GM19328 (cell line): Measurements from ENCODE around the gene RPP25L.

Experiments used
- ATAC-seq: cut with Tn5 transposase; IDR thresholded peaks from one replicate; pipeline ENCODE4 v1.9.1; 2021; ENCODE audit warnings: mild to moderate bottlenecking, moderate library complexity; ENCODE audit not compliant: unreplicated experiment

The RPP25L gene

GRCh38 chr9:34588671-34589635, 22.9 kb downstream of the RPP25L start:
- no peak for ATAC-seq

GRCh38 chr9:34587271-34587670, 24.6 kb downstream of the RPP25L start:
- ATAC-seq: no peak

GRCh38 chr9:34585946-34586669, 25.8 kb downstream of the RPP25L start:
- no peak for ATAC-seq

GRCh38 chr9:34584970-34585369, 26.9 kb downstream of the RPP25L start:
- no peak for ATAC-seq

- ATAC-seq: no peak
Measured at GRCh38 chr9:34582787-34583186, 29.1 kb downstream of the RPP25L start.

- no peak for ATAC-seq
Measured at GRCh38 chr9:34581318-34581717, 30.6 kb downstream of the RPP25L start.

GRCh38 chr9:34580358-34580757, 31.5 kb downstream of the RPP25L start:
- ATAC-seq: no peak

- no peak for ATAC-seq
Measured at GRCh38 chr9:34579808-34580163, 32.1 kb downstream of the RPP25L start.

GRCh38 chr9:34579104-34579807, 32.6 kb downstream of the RPP25L start:
- ATAC-seq: no peak

GRCh38 chr9:34578241-34579103, 33.4 kb downstream of the RPP25L start:
- ATAC-seq: no peak

- no peak for ATAC-seq
Measured at GRCh38 chr9:34577400-34578240, 34.3 kb downstream of the RPP25L start.

- ATAC-seq: no peak
Measured at GRCh38 chr9:34576597-34577399, 35.1 kb downstream of the RPP25L start.

- no peak for ATAC-seq
Measured at GRCh38 chr9:34575862-34576596, 35.9 kb downstream of the RPP25L start.

- ATAC-seq: no peak
Measured at GRCh38 chr9:34575241-34575640, 36.7 kb downstream of the RPP25L start.

GRCh38 chr9:34574571-34574970, 37.3 kb downstream of the RPP25L start:
- no peak for ATAC-seq

GRCh38 chr9:34573599-34574325, 38.1 kb downstream of the RPP25L start:
- no peak for ATAC-seq

GRCh38 chr9:34572628-34573027, 39.3 kb downstream of the RPP25L start:
- no peak for ATAC-seq
